C1 segment of cervical spinal cord (tissue), 14 donors: ENCODE results near the gene ZEB1.
"Not testable (repeated sequence)": the region's sequence is repeated elsewhere in the genome, so short reads cannot be mapped to it uniquely, and the experiment has no call there.

Source experiments
- DNase-seq, 14 donors: peaks; one replicate each; lab custom pipeline; 2025; lab: John Stamatoyannopoulos, UW

The ZEB1 gene

GRCh38 chr10:31364238-31364637 is 45.2 kb downstream of the ZEB1 start:
- DNase-seq = not testable (repeated sequence)

GRCh38 chr10:31366703-31367102 is 47.7 kb downstream of the ZEB1 start:
- no peak for DNase-seq

GRCh38 chr10:31368724-31369123 is 49.7 kb downstream of the ZEB1 start:
- DNase-seq = no peak

GRCh38 chr10:31372439-31372838 is 53.4 kb downstream of the ZEB1 start:
- no peak for DNase-seq

- no peak for DNase-seq
Observed at GRCh38 chr10:31374146-31374696, 55.2 kb downstream of the ZEB1 start.

GRCh38 chr10:31381171-31381570 is 62.2 kb downstream of the ZEB1 start:
- no peak for DNase-seq

GRCh38 chr10:31381766-31382316 is 62.8 kb downstream of the ZEB1 start:
- DNase-seq = no peak

GRCh38 chr10:31383810-31384588 is 65.0 kb downstream of the ZEB1 start:
- no peak for DNase-seq

GRCh38 chr10:31384589-31384949 is 65.6 kb downstream of the ZEB1 start:
- DNase-seq = no peak

GRCh38 chr10:31390804-31391203 is 71.8 kb downstream of the ZEB1 start:
- no peak for DNase-seq

GRCh38 chr10:31393844-31394243 is 74.8 kb downstream of the ZEB1 start:
- DNase-seq = no peak

GRCh38 chr10:31395695-31396094 is 76.7 kb downstream of the ZEB1 start:
- DNase-seq = peak in 1 of 14 donors; percentile 43

- DNase-seq = peak in 1 of 14 donors; percentile 16
Observed at GRCh38 chr10:31396376-31396775, 77.4 kb downstream of the ZEB1 start.

GRCh38 chr10:31397852-31398251 is 78.8 kb downstream of the ZEB1 start:
- no peak for DNase-seq

- DNase-seq = no peak
Observed at GRCh38 chr10:31399171-31399570, 80.2 kb downstream of the ZEB1 start.

GRCh38 chr10:31399631-31400030 is 80.6 kb downstream of the ZEB1 start:
- DNase-seq = no peak

- DNase-seq = no peak
Observed at GRCh38 chr10:31401287-31401686, 82.3 kb downstream of the ZEB1 start.

- no peak for DNase-seq
Observed at GRCh38 chr10:31404640-31405039, 85.6 kb downstream of the ZEB1 start.

GRCh38 chr10:31405829-31406228 is 86.8 kb downstream of the ZEB1 start:
- not testable (repeated sequence) for DNase-seq

GRCh38 chr10:31412397-31412796 is 93.4 kb downstream of the ZEB1 start:
- not testable (repeated sequence) for DNase-seq

GRCh38 chr10:31413325-31413724 is 94.3 kb downstream of the ZEB1 start:
- no peak for DNase-seq

- no peak for DNase-seq
Observed at GRCh38 chr10:31418481-31418880, 99.5 kb downstream of the ZEB1 start.

GRCh38 chr10:31419394-31420063 is 100.5 kb downstream of the ZEB1 start:
- DNase-seq = no peak
